ENCODE data around the gene TDRD7.

The TDRD7 gene

GRCh38 chr9:97510797-97511654, 99.1 kb downstream of the TDRD7 start:
- no peak for FAIRE-seq

GRCh38 chr9:97511655-97512427, 99.9 kb downstream of the TDRD7 start:
- no peak for FAIRE-seq

DNA sequence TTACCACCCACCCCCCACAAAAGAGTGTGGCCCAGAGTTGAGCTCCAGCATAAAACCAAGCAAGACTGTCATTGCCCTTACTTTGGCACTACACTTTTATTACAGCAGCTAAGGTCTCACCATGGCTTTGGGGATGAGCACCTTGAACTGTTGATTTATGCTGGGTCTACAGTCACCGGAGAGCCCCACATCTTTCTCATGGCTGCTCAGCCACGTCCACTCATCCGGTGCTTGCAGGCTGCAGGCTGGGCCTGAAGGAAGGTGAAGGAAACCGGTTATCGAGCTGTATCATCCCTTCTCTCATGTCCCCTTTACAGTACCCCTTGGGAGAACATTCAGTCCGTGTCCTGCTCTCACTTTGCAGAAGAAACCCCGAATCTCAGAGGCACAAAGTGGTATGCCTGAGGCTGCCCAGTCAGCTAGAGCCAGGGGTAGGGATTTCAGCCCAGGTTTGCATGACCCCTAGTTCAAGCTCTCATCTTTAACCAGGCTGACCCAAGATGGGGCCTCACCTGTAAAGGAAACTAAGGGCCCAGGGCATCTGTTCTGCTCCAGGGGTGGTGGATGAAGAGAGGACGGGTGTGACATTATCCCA, 101.2 kb downstream of the TDRD7 start:
- no peak for FAIRE-seq

GRCh38 chr9:97514531-97514930, 102.6 kb downstream of the TDRD7 start:
- FAIRE-seq = no peak

DNA sequence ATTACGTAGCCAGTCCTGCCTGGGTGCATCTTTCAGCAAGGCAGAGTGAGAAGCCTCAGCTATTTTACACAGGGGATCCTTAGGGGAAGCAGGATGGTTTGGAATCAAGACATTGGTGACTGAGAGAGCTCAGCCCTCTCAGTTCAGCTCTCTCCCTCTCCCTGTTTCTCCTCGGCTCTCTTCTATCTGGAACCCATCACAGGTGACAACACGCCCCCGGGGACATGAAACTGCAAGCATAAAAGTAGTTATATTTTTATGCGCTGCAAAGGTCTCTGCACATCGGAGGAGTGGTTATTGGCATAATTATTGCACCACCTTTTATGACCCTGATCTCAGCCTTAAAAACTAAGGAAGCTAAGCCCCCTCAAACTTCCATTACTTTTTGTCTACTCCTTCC, 103.8 kb downstream of the TDRD7 start:
- FAIRE-seq = no peak

DNA sequence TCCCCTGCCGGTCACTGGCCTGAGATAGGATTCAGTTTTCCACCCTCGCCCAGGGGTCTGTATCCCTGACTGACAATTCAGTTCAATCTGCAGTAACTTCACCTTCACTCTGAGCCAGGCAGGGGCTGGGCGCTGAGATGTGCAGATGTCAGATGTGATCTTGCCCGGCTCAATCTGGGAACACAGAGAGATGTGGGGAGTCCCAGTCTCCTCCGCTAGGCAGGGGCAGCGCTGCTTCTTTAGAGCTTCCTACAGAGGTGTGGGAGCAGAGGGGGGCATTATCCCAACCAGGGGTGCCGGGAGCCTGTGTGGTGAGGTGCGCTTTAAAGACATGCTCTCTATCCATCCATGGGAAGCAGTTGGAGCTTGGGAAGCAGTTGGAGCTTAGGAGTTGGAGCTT, 104.2 kb downstream of the TDRD7 start:
- no peak for FAIRE-seq

DNA sequence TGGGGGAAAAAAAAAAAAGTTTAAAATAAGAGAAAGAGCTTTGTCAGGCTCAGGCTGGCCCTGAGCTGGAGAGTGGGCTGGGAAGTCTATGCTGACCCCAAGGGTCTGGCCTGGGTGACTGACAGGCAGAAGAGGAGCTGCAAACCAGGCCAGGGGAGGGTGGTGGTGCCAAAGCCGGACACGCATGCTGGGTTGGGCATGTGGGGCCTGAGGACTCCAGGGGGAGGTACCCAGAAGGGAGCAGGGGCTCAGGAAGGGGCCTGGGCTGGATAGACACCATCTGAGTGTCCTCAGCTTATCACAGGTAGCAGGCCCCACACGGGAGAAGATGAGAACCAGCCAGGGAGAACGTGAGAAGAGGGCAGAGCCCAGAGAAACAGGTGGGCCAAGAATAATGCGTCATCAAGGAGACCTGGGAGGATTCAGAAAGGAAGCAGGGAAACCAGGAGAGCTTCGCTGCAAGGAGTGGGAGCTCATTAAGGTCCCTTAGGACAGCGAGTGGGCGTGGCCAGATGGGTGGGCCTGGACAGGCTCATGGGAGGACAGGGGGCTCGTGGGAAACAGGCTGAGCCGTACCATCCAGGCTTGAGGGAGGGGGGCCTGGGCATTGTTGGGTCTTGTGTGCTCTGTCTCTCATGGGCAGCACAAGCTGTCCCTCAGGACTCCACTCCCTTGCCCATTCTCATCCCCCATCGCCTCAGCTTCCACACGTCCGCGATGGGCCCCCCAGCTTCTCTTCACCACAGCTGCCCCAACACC, 105.6 kb downstream of the TDRD7 start:
- FAIRE-seq = no peak

- no peak for FAIRE-seq
Measured at GRCh38 chr9:97518166-97518908, 106.4 kb downstream of the TDRD7 start.

DNA sequence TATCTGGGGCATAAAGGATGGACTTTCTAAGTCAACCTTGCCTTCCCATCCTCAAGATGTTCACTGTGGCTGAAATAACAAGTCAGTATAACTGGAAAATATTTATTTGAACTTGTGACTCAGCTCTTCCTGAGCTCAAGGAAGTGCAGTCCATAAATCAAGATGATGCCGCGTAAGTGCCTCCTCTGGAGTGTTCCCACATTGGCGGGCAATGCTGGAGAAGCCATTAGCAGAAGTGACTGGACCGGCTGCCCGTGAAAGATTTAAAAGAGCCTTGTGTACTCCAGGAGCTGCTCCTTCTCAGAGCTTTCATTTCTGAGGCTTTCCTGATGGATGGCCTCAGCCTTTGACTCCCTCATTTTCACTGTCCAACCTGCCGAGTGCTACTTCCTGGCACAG, 107.0 kb downstream of the TDRD7 start:
- no peak for FAIRE-seq

GRCh38 chr9:97519441-97519970, 107.6 kb downstream of the TDRD7 start:
- FAIRE-seq = no peak

GRCh38 chr9:97521576-97522333, 109.9 kb downstream of the TDRD7 start:
- FAIRE-seq = no peak

- FAIRE-seq = no peak
Measured at GRCh38 chr9:97524424-97524823, 112.5 kb downstream of the TDRD7 start.

DNA sequence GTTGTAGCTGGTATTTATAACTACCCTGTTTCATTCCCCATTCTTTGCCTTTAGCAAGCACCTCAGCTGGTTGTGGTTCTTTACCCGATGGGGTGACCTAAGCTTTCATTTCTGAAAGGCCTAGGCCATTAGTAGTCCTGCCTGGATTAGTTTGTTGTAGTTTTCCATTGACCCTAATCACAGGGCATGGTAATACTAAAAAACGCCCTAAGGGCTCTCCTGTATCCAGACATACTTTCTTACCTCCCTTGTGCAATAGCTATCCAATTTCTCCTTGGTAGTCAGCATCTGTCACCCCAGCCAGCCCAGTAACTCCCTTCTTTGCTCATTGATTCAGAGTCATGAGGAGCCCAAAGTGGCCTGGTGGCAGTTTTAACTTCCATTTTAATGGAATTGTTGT, 113.6 kb downstream of the TDRD7 start:
- FAIRE-seq = no peak

GRCh38 chr9:97526895-97527575, 115.1 kb downstream of the TDRD7 start:
- no peak for FAIRE-seq

- FAIRE-seq = no peak
Measured at GRCh38 chr9:97527626-97528528, 116.0 kb downstream of the TDRD7 start.

DNA sequence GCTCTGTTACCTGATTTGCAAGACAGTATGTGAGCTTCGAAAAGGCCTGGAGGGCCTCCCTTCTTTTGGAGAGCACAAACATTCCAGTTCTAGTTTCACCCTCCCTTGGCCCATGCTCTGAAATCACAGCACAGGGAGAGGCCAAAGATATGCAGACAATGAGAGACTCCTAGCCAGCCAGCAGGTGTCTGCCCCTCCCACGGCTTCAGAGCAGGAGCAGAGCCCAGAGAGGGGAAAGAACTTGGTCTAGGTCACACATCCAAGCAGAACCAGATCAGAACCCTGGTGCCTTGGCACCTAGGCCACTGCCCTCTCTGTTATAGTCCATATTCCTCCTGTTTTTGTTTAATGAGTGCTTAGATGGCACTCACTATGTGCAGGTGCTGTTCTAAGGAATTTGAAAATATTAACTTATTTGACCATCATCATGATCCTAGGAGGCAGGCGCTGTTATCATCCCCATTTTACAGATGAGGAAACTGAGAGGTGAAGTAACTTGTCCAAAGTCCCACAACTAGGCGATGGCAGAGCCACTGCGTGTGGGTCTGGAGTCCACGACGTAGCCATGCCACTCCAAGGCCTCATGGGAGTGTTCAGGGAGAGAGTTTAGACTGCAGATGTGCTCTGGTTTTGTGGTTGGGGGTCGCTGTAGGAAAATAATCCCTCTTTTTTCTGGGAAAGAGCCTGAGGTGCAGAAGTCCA, 116.8 kb downstream of the TDRD7 start:
- no peak for FAIRE-seq

GRCh38 chr9:97529363-97530076, 117.6 kb downstream of the TDRD7 start:
- FAIRE-seq = no peak

GRCh38 chr9:97531888-97532376, 120.0 kb downstream of the TDRD7 start:
- no peak for FAIRE-seq

All from TTC549 (cell line).